Measurements from ENCODE around the gene PLAA.

- TF ChIP-seq CTCF (IDR thresholded peaks at IDR 0.05 in 2 of 3, conservative IDR thresholded peaks at IDR 0.05 in 1 of 3; ENCODE audit: borderline replicate concordance in 1 of 3, insufficient read depth in 1 of 3, low read depth in 2 of 3, low read length in 2 of 3) (no peak), REST (IDR thresholded peaks at IDR 0.05; ENCODE audit: low read depth) (no peak), SP1 (IDR thresholded peaks at IDR 0.05; ENCODE audit: low read depth) (no peak), POLR2AphosphoS5 (IDR thresholded peaks at IDR 0.05; ENCODE audit: low read depth, low read length) (no peak)
These were observed 1.5 kb downstream of the PLAA start for GRCh38 chr9:26945591-26945990.

Data from HCT116 (cell line).